IMR-90 (cell line): Measurements from ENCODE around the gene PRRX1. TPM values are rescaled to one million over a fixed set of nuclear protein-coding genes. Genes with fewer than 3 reads are reported as not detected.
A peak's percentile ranks its signal among the peaks of the same experiment; 100 is the strongest.

Source experiments
- ATAC-seq: fragments of 200-7000 bp; cut with Tn5 transposase; 2 replicates; pipeline ENCODE4 v1.9.1; 2020; ENCODE audit warnings: low read depth, mild to moderate bottlenecking, moderate library complexity
- BruUV-seq: library from RNA; stranded (reverse); fragments of 400-500 nt; replicated peaks from 2 replicates; lab custom pipeline; 2021; lab: Mats Ljungman, UMichigan
- CTCF ChIA-PET: fragments of 300-600 bp; formaldehyde crosslinking; extraction: SDS; loops from one replicate; lab custom pipeline; 2021; ENCODE audit warnings: antibody characterized with exemption; lab: Yijun Ruan, JAX
- POLR2A ChIA-PET: fragments of 300-600 bp; sonication (Branson Sonifier 250); formaldehyde crosslinking; loops from one replicate; lab custom pipeline; 2022; ENCODE audit warnings: antibody characterized with exemption; ENCODE audit not compliant: unreplicated experiment; lab: Charles Lee
- DNase-seq: peaks from one replicate; pipeline ENCODE4 v3.0.0; 2013
- H2AFZ ChIP-seq: replicated peaks from 2 replicates; pipeline ENCODE3; 2013; ENCODE audit warnings: low read length, mild to moderate bottlenecking; ENCODE audit not compliant: poor library complexity
- H2AK5ac ChIP-seq: 2 replicates; pipeline ENCODE4 v1.6.1; 2013; ENCODE audit warnings: low read depth, low read length, inconsistent platforms
- H2AK9ac ChIP-seq: replicated peaks from 2 replicates; pipeline ENCODE3; 2013; ENCODE audit warnings: mild to moderate bottlenecking, low read depth, low read length, moderate library complexity; ENCODE audit not compliant: poor library complexity
- H2BK120ac ChIP-seq: 2 replicates; pipeline ENCODE4 v1.6.1; 2013; ENCODE audit warnings: low read depth, low read length, inconsistent platforms
- H2BK15ac ChIP-seq: 3 replicates; pipeline ENCODE4 v1.6.1; 2013; ENCODE audit warnings: low read depth, low read length, inconsistent platforms
- H2BK20ac ChIP-seq: 2 replicates; pipeline ENCODE4 v1.6.1; 2013; ENCODE audit warnings: low read depth, mild to moderate bottlenecking, inconsistent platforms, low read length, moderate library complexity
- H2BK5ac ChIP-seq: 2 replicates; pipeline ENCODE4 v1.6.1; 2013; ENCODE audit warnings: mild to moderate bottlenecking, low read depth, low read length, inconsistent platforms; ENCODE audit not compliant: poor library complexity, severe bottlenecking
- H3K14ac ChIP-seq: replicated peaks from 2 replicates; pipeline ENCODE4 v1.6.1; 2013; ENCODE audit warnings: low read depth, low read length, inconsistent platforms
- H3K18ac ChIP-seq: 2 replicates; pipeline ENCODE4 v1.6.1; 2013; ENCODE audit warnings: low read depth, low read length, control low read depth
- H3K23ac ChIP-seq: 2 replicates; pipeline ENCODE4 v1.6.1; 2013; ENCODE audit warnings: low read depth, low read length, inconsistent platforms
- H3K27ac ChIP-seq: 2 replicates; pipeline ENCODE4 v1.5.1; 2013; ENCODE audit warnings: mild to moderate bottlenecking, control low read depth, low read length; ENCODE audit not compliant: insufficient read depth
- H3K27me3 ChIP-seq: 2 replicates; pipeline ENCODE4 v1.6.1; 2013; ENCODE audit warnings: low read length; ENCODE audit not compliant: control insufficient read depth, insufficient read depth
- H3K36me3 ChIP-seq: 2 replicates; pipeline ENCODE4 v1.6.1; 2013; ENCODE audit warnings: low read length, mixed read lengths; ENCODE audit not compliant: control insufficient read depth, insufficient read depth
- H3K4ac ChIP-seq: 2 replicates; pipeline ENCODE4 v1.6.1; 2013; ENCODE audit warnings: low read depth, low read length, inconsistent platforms
- H3K4me1 ChIP-seq: 2 replicates; pipeline ENCODE4 v1.6.1; 2013; ENCODE audit warnings: low read length, mixed read lengths; ENCODE audit not compliant: control insufficient read depth, insufficient read depth
- H3K4me2 ChIP-seq: 2 replicates; pipeline ENCODE4 v1.6.1; 2013; ENCODE audit warnings: low read depth, mild to moderate bottlenecking, control low read depth, low read length, moderate library complexity
- H3K4me3 ChIP-seq: 2 replicates; pipeline ENCODE4 v1.5.1; 2013; ENCODE audit warnings: low read depth, mild to moderate bottlenecking, control low read depth, low read length, moderate library complexity; ENCODE audit not compliant: insufficient read depth
- H3K56ac ChIP-seq: 2 replicates; pipeline ENCODE4 v1.6.1; 2013; ENCODE audit warnings: low read length, inconsistent platforms; ENCODE audit not compliant: insufficient read depth; ENCODE audit errors: extremely low read depth
- H3K79me1 ChIP-seq, 2 experiments: 2 replicates each; pipeline ENCODE4 v1.6.1; 2013; ENCODE audit warnings: low read length in 2 of 2, inconsistent platforms in 1 of 2, low read depth in 1 of 2
- H3K9ac ChIP-seq: 2 replicates; pipeline ENCODE4 v1.6.1; 2013; ENCODE audit warnings: low read depth, low read length, control low read depth
- H3K9me1 ChIP-seq: 2 replicates; pipeline ENCODE4 v1.6.1; 2013; ENCODE audit warnings: low read length, inconsistent platforms; ENCODE audit not compliant: insufficient read depth
- H3K9me3 ChIP-seq: 2 replicates; pipeline ENCODE4 v1.6.1; 2013; ENCODE audit warnings: low read length; ENCODE audit not compliant: control insufficient read depth, insufficient read depth
- H4K20me1 ChIP-seq: 2 replicates; pipeline ENCODE4 v1.6.1; 2013; ENCODE audit warnings: low read length, inconsistent platforms; ENCODE audit not compliant: insufficient read depth
- H4K5ac ChIP-seq: 2 replicates; pipeline ENCODE4 v1.6.1; 2013; ENCODE audit warnings: mild to moderate bottlenecking, low read depth, low read length, control low read depth
- H4K8ac ChIP-seq, 2 experiments: 2 replicates each; pipeline ENCODE4 v1.6.1; 2013; ENCODE audit warnings: low read depth in 2 of 2, low read length in 2 of 2, control low read depth in 1 of 2, inconsistent platforms in 1 of 2
- H4K91ac ChIP-seq: 2 replicates; pipeline ENCODE4 v1.6.1; 2013; ENCODE audit warnings: low read depth, low read length, inconsistent platforms; ENCODE audit not compliant: insufficient read depth
- BHLHE40 ChIP-seq: fragments of 150-350 bp; IDR thresholded peaks from 2 replicates; pipeline ENCODE4 v1.6.1; 2016; ENCODE audit warnings: mild to moderate bottlenecking, low read depth, low read length
- CEBPB ChIP-seq: IDR thresholded peaks from 2 replicates; pipeline ENCODE4 v1.6.1; 2012; ENCODE audit warnings: low read depth, low read length, improper control_type of control experiment
- CHD1 ChIP-seq: IDR thresholded peaks from 2 replicates; pipeline ENCODE4 v1.6.1; 2012; ENCODE audit warnings: low read depth, low read length, improper control_type of control experiment
- CTCF ChIP-seq: conservative IDR thresholded peaks from 2 replicates; pipeline ENCODE4 v1.5.1; 2012; ENCODE audit warnings: mild to moderate bottlenecking, low read depth, low read length, improper control_type of control experiment
- FOS ChIP-seq: fragments of 150-350 bp; IDR thresholded peaks from 2 replicates; pipeline ENCODE4 v1.6.1; 2016; ENCODE audit warnings: low read depth, low read length
- NFE2L2 ChIP-seq: fragments of 150-350 bp; IDR thresholded peaks from 2 replicates; pipeline ENCODE4 v1.6.1; 2016; ENCODE audit warnings: low read depth, mild to moderate bottlenecking, low read length
- POLR2A ChIP-seq: IDR thresholded peaks from 2 replicates; pipeline ENCODE4 v1.6.1; 2012; ENCODE audit warnings: mild to moderate bottlenecking, low read depth, low read length
- RAD21 ChIP-seq: IDR thresholded peaks from 2 replicates; pipeline ENCODE4 v1.6.1; 2012; ENCODE audit warnings: low read length, improper control_type of control experiment
- SMC3 ChIP-seq: fragments of 150-350 bp; IDR thresholded peaks from 2 replicates; pipeline ENCODE4 v1.6.1; 2016; ENCODE audit warnings: low read depth, mild to moderate bottlenecking, antibody characterized with exemption, low read length, moderate library complexity
- WGBS, 2 experiments: methylation state at CpG; one replicate each; pipeline versions ENCODE4 v1.1.5 to v1.1.7; 2013; ENCODE audit warnings: missing lambda C conversion rate in 2 of 2; ENCODE audit not compliant: insufficient read length in 1 of 2; ENCODE audit errors: extremely low coverage in 2 of 2; 5-methylcytosine and 5-hydroxymethylcytosine counted together
- dilution Hi-C: fragments of 300-500 bp; cut with HindIII; formaldehyde crosslinking; loops from one replicate; pipeline ENCODE4 v1.14.3; 2018; ENCODE audit warnings: low sequenced_read_pairs; ENCODE audit not compliant: unreplicated experiment
- in situ Hi-C: fragments of 300-500 bp; cut with MboI; formaldehyde crosslinking; loops from 3 replicates; pipeline ENCODE4 v1.14.3; 2019; ENCODE audit warnings: low sequenced_read_pairs, inconsistent platforms, mixed read lengths
- intact Hi-C: fragments of 100-400 bp; cut with micrococcal nuclease; formaldehyde crosslinking; loops from 2 replicates; pipeline ENCODE4 v1.10.0; 2022
- polyA plus RNA-seq, 3 experiments: library from polyadenylated mRNA; depleted of rRNA; stranded (reverse); fragments of >200 nt; gene quantifications; 2 replicates each; pipeline ENCODE4 v1.2.3, GENCODE V29; 2012; ENCODE audit warnings: low replicate concordance in 1 of 3
- total RNA-seq: library from RNA; depleted of rRNA; stranded (reverse); fragments of >200 nt; gene quantifications from 2 replicates; pipeline ENCODE4 v1.2.3, GENCODE V29; 2012

PRRX1 gene
- total and polyA plus RNA-seq, 2 of the 4 experiments (the other 2 are of a cell fraction) = 50.0 to 65.4 TPM

- Histone ChIP-seq H3K4me3 (no peak overlapping the region), H3K23ac (no peak overlapping the region), H3K27me3 (no peaks in the 10 kb centered on the region), H2BK120ac (no peak overlapping the region), H3K14ac (no peak overlapping the region), H4K5ac (no peak overlapping the region), H2AFZ (no peak overlapping the region), H4K8ac (no peak overlapping the region), H3K9me1 (no peaks in the 10 kb centered on the region), H3K4me1 (no peaks in the 10 kb centered on the region), H4K91ac (no peak overlapping the region), H2BK5ac (no peak overlapping the region), H3K36me3 (no peaks in the 10 kb centered on the region), H3K18ac (no peak overlapping the region), H3K9me3 (no peaks in the 10 kb centered on the region), H2BK15ac (no peak overlapping the region; the same call in 2 of the 3 replicates), H4K20me1 (no peaks in the 10 kb centered on the region), H3K4me2 (no peak overlapping the region), H3K79me1 (no peaks in the 10 kb centered on the region), H3K56ac (no peak overlapping the region), H3K9ac (no peak overlapping the region), H2AK5ac (peak overlapping the region; percentile 29; the same call in 1 of the 2 replicates), H3K4ac (no peak overlapping the region), H2BK20ac (no peak overlapping the region; the same call in 1 of the 2 replicates), H2AK9ac (no peak overlapping the region), H3K27ac (no peak overlapping the region)
- in situ Hi-C loops = loop anchor here (25.0 kb wide), 1 partner anchor 829 kb away; no protein-coding TSS in a partner anchor
- dilution Hi-C loops = no loop called here
- BruUV-seq = no TSS peak
- peak; percentile 88 for TF ChIP-seq SMC3
- peak; percentile 84 for TF ChIP-seq RAD21
- peak; percentile 73 for TF ChIP-seq CEBPB
- TF ChIP-seq CTCF = peak; percentile 75
- no peak for TF ChIP-seq NFE2L2
- no peak for TF ChIP-seq CHD1
- no peak for TF ChIP-seq FOS
- TF ChIP-seq BHLHE40 = no peak
- no peak for TF ChIP-seq POLR2A
- ChIA-PET POLR2A (no interaction called here), CTCF (interaction anchor here (0.7 to 0.9 kb wide), 3 partner anchors 10 to 126 kb away, joined by 3 read pairs; no protein-coding TSS in a partner anchor)
- peak; percentile 64 for DNase-seq
- no CpG with 5 or more reads among the region's 10 CpGs for WGBS, 2 experiments
- intact Hi-C loops = loop anchor here (1.0 to 2.0 kb wide), 5 partner anchors 101 to 837 kb away; partner anchors contain the start of genes GORAB and PRRX1
- ATAC-seq = peak; percentile 87
Observed at GRCh38 chr1:170765712-170766330, 101.9 kb downstream of the PRRX1 start.
